ENCODE measurements around the gene TREM1. TPM values are rescaled to one million over a fixed set of nuclear protein-coding genes. Genes with fewer than 3 reads are reported as not detected.
A peak's percentile ranks its signal among the peaks of the same experiment; 100 is the strongest.

The TREM1 gene
- total RNA-seq (2014; rRNA removed; shearing (Covaris generic)) = 0.67 TPM in 1 of 2 replicates, not detected in the other
- not detected in 2 replicates for polyA plus RNA-seq (2014; cell fraction: nucleus; rRNA removed)

DNA sequence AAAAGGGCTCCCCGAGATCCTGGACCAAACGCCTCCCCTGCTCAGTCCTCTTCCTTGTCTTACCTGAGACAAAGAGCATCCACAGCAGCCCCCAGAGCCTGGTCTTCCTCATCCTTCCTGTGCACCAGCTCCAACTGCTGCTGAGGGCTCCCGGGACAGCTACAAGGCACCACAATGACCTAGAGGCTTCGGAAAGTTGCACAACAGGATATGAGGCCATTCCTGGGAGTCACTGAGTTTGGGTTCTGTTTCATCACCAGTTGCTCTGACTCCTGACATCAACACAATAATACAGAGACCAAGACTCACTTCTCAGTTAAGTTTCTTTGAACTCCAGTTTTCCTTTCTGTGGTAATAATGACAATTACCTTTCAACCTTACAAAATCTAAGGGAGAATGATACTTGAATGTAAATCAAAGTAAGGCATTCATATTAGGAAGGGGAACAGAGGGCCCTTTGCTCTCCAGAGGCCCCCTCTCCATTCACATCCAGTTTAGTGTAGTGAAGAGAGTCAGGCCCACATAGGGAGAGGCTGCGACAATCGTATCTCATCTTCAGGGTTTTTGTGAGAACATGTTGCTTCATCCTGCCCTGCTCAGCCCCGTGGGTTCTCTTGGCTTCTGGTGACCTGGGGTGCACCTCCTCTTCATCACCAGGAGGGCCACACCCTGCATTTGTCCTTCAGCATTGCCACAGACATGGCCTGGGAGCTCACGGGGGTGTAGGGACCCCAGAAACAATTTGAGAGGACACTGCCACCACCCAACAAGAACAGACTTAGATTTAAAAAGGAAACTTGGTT is at the start of gene TREM1:
Gene TREM1, minus strand, starts transcription at position 139 of the 803 bp plus-strand sequence. Its CDS starts 27 bp downstream, at position 112.
- peak; percentile 30 for DNase-seq (ENCODE audit: extremely low read depth, low read depth)

DNA sequence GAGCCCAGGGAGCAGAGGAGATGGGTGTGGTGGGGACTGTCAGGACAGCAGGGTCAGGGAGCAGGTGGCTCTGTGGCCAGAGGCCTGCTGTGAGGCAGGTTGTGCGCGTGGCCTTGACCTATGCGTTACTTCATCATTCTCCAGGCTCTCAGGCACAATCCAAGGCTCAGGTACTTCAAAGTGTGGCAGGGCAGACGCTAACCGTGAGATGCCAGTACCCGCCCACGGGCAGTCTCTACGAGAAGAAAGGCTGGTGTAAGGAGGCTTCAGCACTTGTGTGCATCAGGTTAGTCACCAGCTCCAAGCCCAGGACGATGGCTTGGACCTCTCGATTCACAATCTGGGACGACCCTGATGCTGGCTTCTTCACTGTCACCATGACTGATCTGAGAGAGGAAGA is 49.5 kb upstream of the TREM1 start:
- DNase-seq (ENCODE audit: extremely low read depth, low read depth) = no peak

DNA sequence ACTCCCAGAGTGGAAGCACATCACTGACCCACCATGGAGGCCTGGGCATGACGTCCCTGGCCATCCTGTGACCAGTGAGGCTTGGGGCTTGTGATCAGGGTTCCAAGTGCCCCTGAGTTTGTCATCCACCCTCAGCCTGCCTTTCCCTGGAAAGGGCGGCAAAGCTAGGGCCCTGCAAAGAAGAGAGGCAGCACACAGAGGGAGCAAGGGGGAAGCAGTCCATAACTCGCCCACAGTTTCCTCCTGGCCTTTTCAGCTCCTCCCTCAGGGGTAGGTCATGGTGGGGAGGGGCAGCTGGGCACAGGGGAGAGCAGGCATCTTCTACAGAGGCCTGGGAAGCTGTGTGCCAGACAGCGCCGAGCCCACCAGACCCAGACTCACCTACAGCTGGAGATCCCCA is 48.8 kb upstream of the TREM1 start, which contains the start of gene NCR2:
Gene NCR2, plus strand, starts transcription at position 313 of the 400 bp plus-strand sequence. CDS start 269 bp downstream, outside the sequence.
- DNase-seq (ENCODE audit: extremely low read depth, low read depth) = no peak

DNA sequence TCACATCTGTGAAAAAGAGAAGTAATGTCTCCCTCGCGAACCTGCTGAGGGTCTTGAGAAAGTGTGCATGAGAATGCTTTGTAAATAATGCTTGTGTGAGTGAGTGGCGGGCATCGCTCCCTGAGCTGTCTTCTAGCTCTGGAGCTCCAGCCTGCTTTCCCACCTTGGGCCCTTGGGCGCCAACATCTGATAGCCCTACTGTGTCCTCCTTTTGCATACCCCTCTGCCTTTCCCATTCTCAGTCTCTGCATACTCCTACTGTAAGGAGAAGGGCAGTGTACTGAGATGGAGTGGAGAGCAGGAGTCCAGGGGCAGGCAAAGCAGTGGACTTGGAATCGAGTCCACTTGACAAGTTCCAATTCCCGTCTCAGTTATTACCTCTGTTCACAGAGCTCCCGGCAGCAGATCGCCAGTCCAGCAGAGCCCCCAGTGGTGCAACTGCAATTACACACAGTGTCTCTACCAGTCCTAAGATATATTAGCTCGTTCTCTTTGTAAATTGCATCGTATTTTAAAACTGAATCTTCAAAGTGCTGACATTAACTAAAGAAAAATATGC is 48.1 kb upstream of the TREM1 start:
- no peak for DNase-seq (ENCODE audit: extremely low read depth, low read depth)

- no peak for DNase-seq (ENCODE audit: extremely low read depth, low read depth)
Measured at GRCh38 chr6:41332842-41333736, 46.6 kb upstream of the TREM1 start.

- DNase-seq (ENCODE audit: extremely low read depth, low read depth) = no peak
Measured at GRCh38 chr6:41332241-41332640, 45.8 kb upstream of the TREM1 start.

GRCh38 chr6:41331401-41332150 is 45.1 kb upstream of the TREM1 start:
- no peak for DNase-seq (ENCODE audit: extremely low read depth, low read depth)

GRCh38 chr6:41327177-41327576 is 40.7 kb upstream of the TREM1 start:
- no peak for DNase-seq (ENCODE audit: extremely low read depth, low read depth)

GRCh38 chr6:41326092-41326491 is 39.6 kb upstream of the TREM1 start:
- DNase-seq (ENCODE audit: extremely low read depth, low read depth) = no peak

DNA sequence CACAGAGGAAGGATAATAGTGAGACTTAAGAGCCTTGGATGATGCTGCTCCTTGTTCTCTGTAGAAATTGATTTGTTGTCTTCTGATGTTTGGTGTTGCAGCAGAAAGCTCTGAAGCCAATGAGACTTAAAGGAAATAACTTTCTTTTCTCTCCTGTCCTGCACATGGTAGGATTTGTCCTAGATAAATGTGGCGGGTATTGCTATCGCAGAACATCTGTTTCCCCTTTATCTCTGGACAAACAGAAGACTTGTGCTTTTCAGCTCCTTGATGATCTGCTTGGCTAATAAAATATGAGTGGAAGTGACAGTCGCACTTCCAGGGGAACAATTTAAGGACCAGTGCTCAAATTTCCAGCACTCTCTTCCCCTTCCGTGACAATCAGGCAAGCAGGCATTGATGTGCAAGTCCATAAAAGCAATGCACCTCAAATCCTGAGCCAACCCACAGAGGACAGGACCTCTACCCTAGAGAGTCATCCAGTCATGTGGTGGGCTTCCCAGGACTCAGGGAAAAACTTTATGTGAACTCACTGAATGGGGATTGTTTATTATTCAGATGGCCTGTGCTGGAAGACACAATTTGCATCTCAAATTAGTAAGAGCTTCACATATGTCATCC is 39.1 kb upstream of the TREM1 start:
- no peak for DNase-seq (ENCODE audit: extremely low read depth, low read depth)

GRCh38 chr6:41321183-41321582 is 34.7 kb upstream of the TREM1 start:
- no peak for DNase-seq (ENCODE audit: extremely low read depth, low read depth)

DNA sequence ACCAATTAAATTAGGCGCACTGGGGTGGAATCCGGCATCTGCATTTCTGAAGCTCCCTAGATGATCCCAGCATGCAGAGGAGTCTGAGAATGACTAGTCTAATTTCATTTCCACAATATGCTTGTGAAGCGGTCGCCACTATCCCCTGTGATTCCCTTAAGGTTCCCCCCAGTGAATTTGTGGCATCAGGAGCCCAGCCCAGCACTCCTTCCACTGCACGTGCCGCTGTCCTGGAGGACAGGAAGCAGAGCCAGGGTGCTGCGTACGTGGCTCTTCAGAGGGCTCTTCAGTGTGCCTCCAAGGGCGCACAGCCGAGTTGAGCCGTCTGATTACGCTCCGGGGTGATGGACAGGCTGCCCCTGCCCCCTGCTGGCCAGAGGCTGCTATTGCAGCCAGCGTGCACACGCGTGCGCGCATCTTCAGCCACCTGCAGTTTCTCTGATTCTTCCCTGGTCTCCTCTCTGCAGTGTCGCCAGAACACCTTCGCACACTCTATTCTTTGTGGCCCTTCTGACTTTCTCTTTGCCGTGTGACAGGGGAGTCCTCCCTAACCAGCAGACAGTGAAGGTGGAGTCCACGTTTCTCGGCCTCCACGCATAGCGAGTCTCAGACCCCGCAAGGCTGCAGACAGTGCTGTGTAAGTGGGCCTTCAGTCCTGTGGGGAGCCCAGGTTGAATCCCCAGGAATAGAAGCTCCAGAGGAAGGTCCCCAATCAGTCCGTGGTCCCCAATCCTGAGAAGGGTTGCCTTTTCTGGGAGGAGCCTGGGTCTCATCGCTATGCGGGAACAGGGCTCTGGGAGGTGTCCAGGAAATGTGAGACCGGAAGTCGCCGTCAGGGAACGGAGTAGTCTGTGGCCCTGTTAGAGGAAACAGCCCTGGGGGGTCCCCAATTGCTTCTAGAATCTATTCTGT is 32.4 kb upstream of the TREM1 start:
- peak; percentile 70 for DNase-seq (ENCODE audit: extremely low read depth, low read depth)

- no peak for DNase-seq (ENCODE audit: extremely low read depth, low read depth)
Measured at GRCh38 chr6:41318261-41318653, 31.8 kb upstream of the TREM1 start.

DNA sequence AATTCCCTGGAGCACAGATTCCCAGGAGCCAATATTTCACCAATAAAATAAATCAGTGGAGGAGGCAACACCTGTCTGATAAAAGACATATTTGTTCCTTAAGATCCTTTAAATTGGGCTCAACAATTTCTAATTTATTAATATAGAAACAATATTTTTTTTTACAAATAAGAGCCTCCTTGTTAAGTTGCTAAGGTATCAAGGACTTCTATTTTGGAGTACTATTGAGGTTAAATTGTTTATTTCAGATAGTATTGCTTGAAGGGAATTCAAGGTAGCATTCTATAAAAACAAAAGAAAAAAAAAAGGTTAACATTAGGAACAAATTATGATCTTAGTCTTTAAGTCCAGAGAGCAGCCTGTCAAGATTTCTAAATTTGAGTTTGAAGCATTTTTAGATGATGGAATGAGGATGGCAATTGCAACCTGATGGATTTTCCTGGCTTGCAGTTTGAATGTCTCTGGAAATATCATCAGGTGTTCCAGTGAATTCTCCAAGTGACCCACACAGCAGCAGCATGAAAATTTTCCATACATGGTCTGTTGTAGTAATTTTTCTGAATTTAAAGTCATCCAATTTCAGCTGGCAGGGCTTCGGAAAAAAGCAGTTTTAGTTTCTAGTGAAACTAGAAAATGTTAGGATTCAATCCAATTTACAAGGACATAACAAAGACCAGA is 29.6 kb upstream of the TREM1 start:
- no peak for DNase-seq (ENCODE audit: extremely low read depth, low read depth)

GRCh38 chr6:41315203-41315602 is 28.7 kb upstream of the TREM1 start:
- no peak for DNase-seq (ENCODE audit: extremely low read depth, low read depth)

- peak; percentile 41 for DNase-seq (ENCODE audit: extremely low read depth, low read depth)
Measured at GRCh38 chr6:41306187-41306854, 19.8 kb upstream of the TREM1 start.

GRCh38 chr6:41302638-41303037 is 16.2 kb upstream of the TREM1 start:
- DNase-seq (ENCODE audit: extremely low read depth, low read depth) = no peak
